GM20000 (cell line): ENCODE results near the gene ALG9.
A peak's percentile ranks its signal among the peaks of the same experiment; 100 is the strongest.

Experiments used
- DNase-seq: peaks from one replicate; pipeline ENCODE4 v3.0.0; 2012; ENCODE audit warnings: low spot score
- TF ChIP-seq, protein P1 (sequence below): IDR thresholded peaks from 2 replicates; pipeline ENCODE4 v1.5.1; 2012; ENCODE audit warnings: mild to moderate bottlenecking, control low read depth; ENCODE audit errors: extremely low read depth, missing control alignments

ALG9 gene

GRCh38 chr11:111878385-111878848 lies 7.0 kb upstream of the ALG9 start:
- DNase-seq = no peak
- TF ChIP-seq, protein P1, sequence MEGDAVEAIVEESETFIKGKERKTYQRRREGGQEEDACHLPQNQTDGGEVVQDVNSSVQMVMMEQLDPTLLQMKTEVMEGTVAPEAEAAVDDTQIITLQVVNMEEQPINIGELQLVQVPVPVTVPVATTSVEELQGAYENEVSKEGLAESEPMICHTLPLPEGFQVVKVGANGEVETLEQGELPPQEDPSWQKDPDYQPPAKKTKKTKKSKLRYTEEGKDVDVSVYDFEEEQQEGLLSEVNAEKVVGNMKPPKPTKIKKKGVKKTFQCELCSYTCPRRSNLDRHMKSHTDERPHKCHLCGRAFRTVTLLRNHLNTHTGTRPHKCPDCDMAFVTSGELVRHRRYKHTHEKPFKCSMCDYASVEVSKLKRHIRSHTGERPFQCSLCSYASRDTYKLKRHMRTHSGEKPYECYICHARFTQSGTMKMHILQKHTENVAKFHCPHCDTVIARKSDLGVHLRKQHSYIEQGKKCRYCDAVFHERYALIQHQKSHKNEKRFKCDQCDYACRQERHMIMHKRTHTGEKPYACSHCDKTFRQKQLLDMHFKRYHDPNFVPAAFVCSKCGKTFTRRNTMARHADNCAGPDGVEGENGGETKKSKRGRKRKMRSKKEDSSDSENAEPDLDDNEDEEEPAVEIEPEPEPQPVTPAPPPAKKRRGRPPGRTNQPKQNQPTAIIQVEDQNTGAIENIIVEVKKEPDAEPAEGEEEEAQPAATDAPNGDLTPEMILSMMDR = no peak

DNA sequence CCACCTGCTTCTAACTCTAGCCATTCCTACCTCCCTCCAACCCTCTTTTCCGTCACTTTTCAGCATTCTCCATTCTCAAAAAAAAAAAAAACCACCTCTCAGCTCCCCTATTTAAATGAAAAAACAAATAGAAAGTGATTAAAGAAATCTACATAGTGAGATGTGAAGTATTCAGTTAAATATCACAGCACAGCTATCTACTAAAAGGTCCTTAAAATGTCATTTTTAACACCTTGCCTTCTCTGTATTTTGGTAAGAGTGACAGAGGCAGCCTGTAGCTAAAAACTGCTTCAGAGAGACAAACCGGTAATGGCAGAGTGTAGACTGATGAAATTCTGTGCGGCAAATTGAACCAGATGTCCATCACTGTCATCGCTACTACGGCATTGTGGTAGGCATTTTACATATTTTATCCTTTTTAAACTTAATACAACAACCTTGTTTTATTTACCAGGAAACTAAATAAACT lies 346 bp upstream of the ALG9 start:
- TF ChIP-seq, protein P1 = no peak
- peak; percentile 20 for DNase-seq

DNA sequence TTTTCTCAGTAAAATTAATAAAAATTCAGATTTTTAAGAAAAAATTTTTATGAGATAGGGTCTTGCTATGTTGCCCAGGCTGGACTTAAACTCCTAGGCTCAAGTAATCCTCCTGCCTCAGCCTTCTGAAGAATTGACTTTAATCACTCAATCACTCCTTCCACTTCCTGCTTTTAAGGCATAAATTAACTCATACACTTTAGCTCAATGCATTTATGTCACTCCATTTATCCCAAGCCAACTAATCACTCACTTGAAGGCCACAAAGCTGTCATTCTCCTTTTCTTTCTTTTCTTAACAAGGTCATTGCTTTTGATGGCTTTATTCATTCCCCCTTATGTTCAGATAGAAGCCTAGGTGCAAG lies 877 bp downstream of the ALG9 start:
- DNase-seq = peak; percentile 42

GRCh38 chr11:111870113-111870512 lies 1.3 kb downstream of the ALG9 start:
- TF ChIP-seq, protein P1 = no peak
- DNase-seq = no peak

More for the DNA sequence above, 877 bp downstream of the ALG9 start:
- TF ChIP-seq, protein P1 = no peak

DNA sequence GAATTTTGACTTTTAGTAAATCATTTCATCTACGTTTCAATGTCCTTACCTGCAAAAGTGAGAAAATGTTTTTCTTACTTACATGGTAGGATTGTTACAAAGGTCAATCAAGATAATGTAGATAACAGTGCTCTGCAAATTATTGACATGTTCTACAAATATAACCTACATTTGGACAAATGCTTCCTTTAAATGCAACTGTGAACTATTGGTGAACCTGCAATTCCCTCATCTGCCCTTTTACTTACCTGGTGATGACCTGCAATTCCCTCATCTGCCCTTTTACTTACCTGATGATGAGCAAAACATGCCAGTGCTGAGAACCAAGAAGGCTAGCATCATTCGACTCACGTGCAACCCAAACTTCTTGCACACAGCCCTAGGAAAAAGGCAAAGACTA lies 11.1 kb downstream of the ALG9 start:
- TF ChIP-seq, protein P1 = no peak
- no peak for DNase-seq

DNA sequence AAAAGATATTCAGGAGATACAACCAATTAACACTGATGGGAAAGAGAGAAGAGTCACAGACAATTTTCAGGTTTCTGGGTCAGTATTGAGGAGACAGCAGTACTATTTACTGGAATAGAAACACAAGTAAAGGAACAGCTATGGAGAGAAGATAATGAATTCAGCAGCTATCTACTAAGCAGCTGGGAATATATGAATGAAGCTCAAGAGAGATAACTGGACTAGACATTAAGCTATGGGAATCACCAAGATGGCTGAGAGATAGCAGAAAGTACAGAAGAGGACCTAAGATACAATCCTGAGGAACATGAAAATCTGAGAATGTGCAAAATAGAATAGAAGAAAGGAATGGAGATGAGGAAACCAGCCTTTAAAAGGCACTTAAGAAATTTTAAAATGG lies 15.9 kb downstream of the ALG9 start:
- no peak for DNase-seq
- TF ChIP-seq, protein P1 = no peak

DNA sequence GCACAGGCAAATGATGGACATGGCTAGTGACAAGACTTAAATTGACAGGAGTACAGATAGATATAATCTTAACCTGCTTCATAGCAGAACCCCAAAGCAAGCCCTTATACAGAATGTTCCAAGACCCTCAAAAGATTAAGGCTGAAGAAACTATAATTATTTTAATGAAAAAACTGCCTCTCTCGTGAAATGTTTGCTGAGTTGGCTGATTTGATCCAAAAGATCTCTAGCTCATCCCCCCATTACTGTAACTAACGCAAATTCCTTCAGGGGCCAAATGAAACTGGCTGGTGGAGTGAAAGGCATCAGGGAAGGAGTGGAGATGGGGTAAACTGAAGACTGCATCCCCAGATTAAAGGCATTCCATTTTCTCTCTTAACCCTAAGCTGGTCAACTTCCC lies 19.3 kb downstream of the ALG9 start:
- no peak for DNase-seq
- TF ChIP-seq, protein P1 = no peak
